OCI-LY1 (cell line): ENCODE data around the gene GLP2R.
"Not testable (repeated sequence)": the region's sequence is repeated elsewhere in the genome, so short reads cannot be mapped to it uniquely, and the experiment has no call there.

Source experiments
- H2AFZ ChIP-seq: fragments of 200-600 bp; sonication (generic), shearing (Covaris generic); 2 replicates; pipeline ENCODE4 v1.6.0; 2014; ENCODE audit warnings: antibody characterized with exemption, mild to moderate bottlenecking, low read length
- H3F3A ChIP-seq: fragments of 200-600 bp; sonication (generic), shearing (Covaris generic); 2 replicates; pipeline ENCODE4 v1.6.0; 2014; ENCODE audit warnings: mild to moderate bottlenecking, antibody characterized with exemption, low read length, moderate library complexity; ENCODE audit not compliant: insufficient read depth
- H3K27ac ChIP-seq: fragments of 200-600 bp; sonication (generic); 2 replicates; pipeline ENCODE4 v1.5.1; 2014; ENCODE audit warnings: low read length, mixed run types, mild to moderate bottlenecking, low read depth; ENCODE audit not compliant: poor library complexity, severe bottlenecking
- H3K27me3 ChIP-seq: fragments of 200-600 bp; sonication (generic); 2 replicates; pipeline ENCODE4 v1.6.0; 2014; ENCODE audit warnings: antibody characterized with exemption, mild to moderate bottlenecking, low read length, moderate library complexity; ENCODE audit not compliant: insufficient read depth
- H3K36me3 ChIP-seq: fragments of 200-600 bp; sonication (generic); 2 replicates; pipeline ENCODE4 v1.6.1; 2014; ENCODE audit warnings: mild to moderate bottlenecking, antibody characterized with exemption, low read length, moderate library complexity, mixed read lengths; ENCODE audit not compliant: insufficient read depth
- H3K4me1 ChIP-seq: fragments of 200-600 bp; sonication (generic); 2 replicates; pipeline ENCODE4 v1.5.1; 2014; ENCODE audit warnings: mild to moderate bottlenecking, low read length, moderate library complexity; ENCODE audit not compliant: insufficient read depth, severe bottlenecking
- H3K4me2 ChIP-seq: fragments of 200-600 bp; sonication (generic), shearing (Covaris generic); 2 replicates; pipeline ENCODE4 v1.6.1; 2014; ENCODE audit warnings: low read length
- H3K4me3 ChIP-seq: fragments of 200-600 bp; sonication (generic); 2 replicates; pipeline ENCODE4 v1.5.1; 2014; ENCODE audit warnings: low read length, low read depth, mild to moderate bottlenecking, mixed read lengths; ENCODE audit not compliant: poor library complexity, severe bottlenecking
- H3K79me2 ChIP-seq: fragments of 200-600 bp; shearing (Covaris generic); 2 replicates; pipeline ENCODE4 v1.6.1; 2016; ENCODE audit warnings: mixed run types, low read length, mixed read lengths; ENCODE audit not compliant: insufficient read depth
- H3K9ac ChIP-seq: fragments of 200-600 bp; sonication (generic), shearing (Covaris generic); 2 replicates; pipeline ENCODE4 v1.6.1; 2014; ENCODE audit warnings: mild to moderate bottlenecking, low read length, mixed read lengths
- H3K9me2 ChIP-seq: fragments of 200-600 bp; sonication (generic), shearing (Covaris generic); 2 replicates; pipeline ENCODE4 v1.6.1; 2014; ENCODE audit warnings: low read depth, mild to moderate bottlenecking, low read length, mixed read lengths
- H3K9me3 ChIP-seq: fragments of 200-600 bp; shearing (Covaris generic); 2 replicates; pipeline ENCODE4 v1.6.1; 2014; ENCODE audit warnings: low read length, mixed read lengths
- H4K20me1 ChIP-seq: fragments of 200-600 bp; sonication (generic), shearing (Covaris generic); 2 replicates; pipeline ENCODE4 v1.6.0; 2016; ENCODE audit warnings: mild to moderate bottlenecking, low read length; ENCODE audit not compliant: insufficient read depth
- EZH2 ChIP-seq: fragments of 200-600 bp; sonication (generic), shearing (Covaris generic); IDR thresholded peaks from 2 replicates; pipeline ENCODE4 v1.8.0; 2017; ENCODE audit warnings: borderline replicate concordance, mixed run types, mild to moderate bottlenecking, antibody characterized with exemption, low read length, moderate library complexity, mixed read lengths
- TF ChIP-seq, protein P1 (sequence below): fragments of 200-600 bp; sonication (generic), shearing (Covaris generic); IDR thresholded peaks from 2 replicates; pipeline ENCODE4 v1.5.1; 2017; ENCODE audit warnings: mild to moderate bottlenecking, antibody characterized with exemption, low read length, moderate library complexity, mixed read lengths

The GLP2R gene

DNA sequence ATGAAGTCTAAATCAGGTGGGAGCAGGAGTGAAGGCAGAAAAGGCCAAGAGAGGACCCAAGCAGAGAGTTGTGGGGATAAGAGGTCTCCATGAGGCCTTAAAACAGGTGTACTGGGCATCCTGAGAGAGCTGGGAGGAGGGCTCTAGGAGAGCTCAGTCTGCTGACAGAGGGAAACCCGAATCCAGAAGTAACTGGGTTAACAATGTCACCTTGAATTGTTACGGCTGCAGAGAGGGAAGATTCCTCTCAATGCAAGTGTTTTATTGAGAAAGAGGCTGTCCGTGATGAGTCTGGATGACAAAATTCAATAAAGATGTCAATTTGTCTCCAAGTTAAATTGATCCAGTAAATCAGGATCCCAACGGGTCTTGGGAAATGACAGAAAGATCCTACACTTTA, 42.7 kb upstream of the GLP2R start:
- Histone ChIP-seq H3K27me3 (no peaks in the 10 kb centered on the region), H3K4me2 (no peak overlapping the region), H3K36me3 (no peaks in the 10 kb centered on the region), H2AFZ (no peak overlapping the region), H4K20me1 (no peaks in the 10 kb centered on the region), H3K27ac (no peak overlapping the region), H3K4me1 (no peaks in the 10 kb centered on the region), H3K9me2 (no peaks in the 10 kb centered on the region), H3K9me3 (no peaks in the 10 kb centered on the region), H3K79me2 (no peaks in the 10 kb centered on the region), H3K9ac (no peak overlapping the region), H3F3A (no peaks in the 10 kb centered on the region), H3K4me3 (no peak overlapping the region)
- TF ChIP-seq, protein P1, sequence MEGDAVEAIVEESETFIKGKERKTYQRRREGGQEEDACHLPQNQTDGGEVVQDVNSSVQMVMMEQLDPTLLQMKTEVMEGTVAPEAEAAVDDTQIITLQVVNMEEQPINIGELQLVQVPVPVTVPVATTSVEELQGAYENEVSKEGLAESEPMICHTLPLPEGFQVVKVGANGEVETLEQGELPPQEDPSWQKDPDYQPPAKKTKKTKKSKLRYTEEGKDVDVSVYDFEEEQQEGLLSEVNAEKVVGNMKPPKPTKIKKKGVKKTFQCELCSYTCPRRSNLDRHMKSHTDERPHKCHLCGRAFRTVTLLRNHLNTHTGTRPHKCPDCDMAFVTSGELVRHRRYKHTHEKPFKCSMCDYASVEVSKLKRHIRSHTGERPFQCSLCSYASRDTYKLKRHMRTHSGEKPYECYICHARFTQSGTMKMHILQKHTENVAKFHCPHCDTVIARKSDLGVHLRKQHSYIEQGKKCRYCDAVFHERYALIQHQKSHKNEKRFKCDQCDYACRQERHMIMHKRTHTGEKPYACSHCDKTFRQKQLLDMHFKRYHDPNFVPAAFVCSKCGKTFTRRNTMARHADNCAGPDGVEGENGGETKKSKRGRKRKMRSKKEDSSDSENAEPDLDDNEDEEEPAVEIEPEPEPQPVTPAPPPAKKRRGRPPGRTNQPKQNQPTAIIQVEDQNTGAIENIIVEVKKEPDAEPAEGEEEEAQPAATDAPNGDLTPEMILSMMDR, result no peak
- no peak for TF ChIP-seq EZH2

DNA sequence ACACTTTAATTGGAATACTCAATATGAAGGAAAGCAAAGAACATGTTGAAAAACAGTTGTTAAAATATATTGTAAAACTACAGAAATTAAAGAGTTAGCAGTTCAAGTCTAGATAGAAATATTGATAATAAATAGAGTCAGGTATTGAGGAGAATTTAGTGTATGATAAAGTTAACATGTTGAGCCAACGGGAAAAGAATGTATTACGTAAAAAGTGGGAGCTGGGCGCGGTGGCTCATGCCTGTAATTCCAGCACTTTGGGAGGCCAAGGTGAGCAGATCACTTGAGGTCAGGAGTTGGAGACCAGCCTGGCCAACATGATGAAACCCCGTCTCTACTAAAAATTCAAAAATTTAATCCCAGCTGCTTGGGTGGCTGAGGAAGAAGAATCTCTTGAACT, 42.3 kb upstream of the GLP2R start:
- H3K9me3 ChIP-seq, H3K4me1 ChIP-seq, H3K36me3 ChIP-seq, H3F3A ChIP-seq, H3K9me2 ChIP-seq, H4K20me1 ChIP-seq, H3K4me2 ChIP-seq, H3K79me2 ChIP-seq, H2AFZ ChIP-seq, H3K9ac ChIP-seq, H3K27me3 ChIP-seq, H3K27ac ChIP-seq, H3K4me3 ChIP-seq: not testable (repeated sequence)

DNA sequence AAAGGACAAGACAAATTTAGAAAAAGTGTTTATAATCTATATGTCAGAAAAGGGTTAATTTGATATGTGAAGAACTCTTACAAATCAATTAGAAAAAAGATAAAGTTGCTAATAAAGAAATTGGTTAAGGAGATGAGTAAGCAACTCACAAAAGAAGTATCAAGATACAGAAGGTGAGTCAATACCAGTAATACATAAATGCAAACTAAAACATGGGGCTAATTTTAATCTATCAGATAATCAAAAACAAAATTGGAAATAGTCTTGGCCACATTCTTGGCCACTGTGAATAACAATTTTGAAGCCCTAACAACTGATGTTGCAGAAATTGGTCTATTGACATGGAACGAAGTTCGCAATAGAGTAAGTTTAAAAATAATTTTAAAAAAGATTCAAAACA, 41.2 kb upstream of the GLP2R start:
- H2AFZ ChIP-seq, result no peak overlapping the region
- H3K4me1 ChIP-seq, result no peaks in the 10 kb centered on the region
- H3K9ac ChIP-seq, result no peak overlapping the region
- TF ChIP-seq, protein P1, result no peak
- no peak for TF ChIP-seq EZH2
- H3K36me3 ChIP-seq, result no peaks in the 10 kb centered on the region
- H4K20me1 ChIP-seq, result no peaks in the 10 kb centered on the region
- no peaks in the 10 kb centered on the region for H3K79me2 ChIP-seq
- H3K9me3 ChIP-seq, result no peaks in the 10 kb centered on the region
- no peaks in the 10 kb centered on the region for H3K27me3 ChIP-seq
- no peak overlapping the region for H3K4me2 ChIP-seq
- H3K9me2 ChIP-seq, result no peaks in the 10 kb centered on the region
- no peak overlapping the region for H3K27ac ChIP-seq
- no peak overlapping the region for H3K4me3 ChIP-seq
- no peaks in the 10 kb centered on the region for H3F3A ChIP-seq

DNA sequence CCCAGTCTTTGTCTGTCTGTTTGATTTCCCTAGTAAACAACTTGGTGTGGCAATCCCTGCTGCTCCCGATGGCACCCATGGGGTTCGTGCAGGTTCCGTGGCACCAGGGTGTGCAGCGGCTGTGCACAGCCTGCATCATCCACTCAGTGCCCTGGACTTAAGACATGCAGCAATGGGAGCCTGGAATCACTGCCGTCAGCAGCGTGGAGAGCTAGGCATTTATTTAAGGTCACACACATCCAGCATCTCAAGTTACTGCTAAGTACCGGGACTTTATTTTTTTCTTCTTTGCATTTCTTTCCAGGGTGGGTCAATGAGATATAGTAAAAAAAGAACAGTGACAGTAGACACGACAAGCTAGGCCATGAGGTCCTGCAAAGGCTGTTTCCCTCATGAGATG, 37.1 kb upstream of the GLP2R start:
- H3K9me2 ChIP-seq, result no peaks in the 10 kb centered on the region
- H3K27ac ChIP-seq, result no peak overlapping the region
- H3K27me3 ChIP-seq, result no peaks in the 10 kb centered on the region
- no peaks in the 10 kb centered on the region for H3K36me3 ChIP-seq
- H3K9me3 ChIP-seq, result no peaks in the 10 kb centered on the region
- H3K4me2 ChIP-seq, result no peak overlapping the region
- H3K79me2 ChIP-seq, result no peaks in the 10 kb centered on the region
- no peak overlapping the region for H3K4me3 ChIP-seq
- no peak overlapping the region for H3K9ac ChIP-seq
- H3K4me1 ChIP-seq, result no peaks in the 10 kb centered on the region
- H4K20me1 ChIP-seq, result no peaks in the 10 kb centered on the region
- no peaks in the 10 kb centered on the region for H3F3A ChIP-seq
- H2AFZ ChIP-seq, result no peak overlapping the region
- no peak for TF ChIP-seq EZH2
- TF ChIP-seq, protein P1, result no peak
